Gastroesophageal sphincter (tissue), 4 donors: ENCODE results near the gene ALDH3A2. TPM values are rescaled to one million over a fixed set of nuclear protein-coding genes. Genes with fewer than 3 reads are reported as not detected.
"Not testable (repeated sequence)": the region's sequence is repeated elsewhere in the genome, so short reads cannot be mapped to it uniquely, and the experiment has no call there.

Experiments
- ATAC-seq: fragments of 150-250 bp; one replicate; pipeline ENCODE4 v1.9.1; 2016; ENCODE audit warnings: mild to moderate bottlenecking, moderate library complexity
- H3K27ac ChIP-seq, 4 donors: fragments of 200-600 bp; sonication (generic) in 3 of 4; 1 replicate in 3 of 4; 2 replicates in 1 of 4; pipeline ENCODE4 v1.5.1; 2016 to 2019
- H3K27me3 ChIP-seq: fragments of 200-600 bp; sonication (generic); one replicate; pipeline ENCODE4 v1.5.1; 2019
- H3K36me3 ChIP-seq, 2 donors: fragments of 200-600 bp; sonication (generic); one replicate each; pipeline ENCODE4 v1.5.1; 2019; ENCODE audit warnings: control low read depth in 1 of 2
- H3K4me1 ChIP-seq, 3 donors: fragments of 200-600 bp; sonication (generic); 1 replicate in 2 of 3; 2 replicates in 1 of 3; pipeline ENCODE4 v1.5.1; 2016 to 2019; ENCODE audit warnings: control low read depth in 2 of 3
- H3K4me3 ChIP-seq, 2 donors: fragments of 200-600 bp; sonication (generic); one replicate each; pipeline ENCODE4 v1.5.1; 2019; ENCODE audit warnings: mild to moderate bottlenecking in 1 of 2, moderate library complexity in 1 of 2
- H3K9me3 ChIP-seq, 3 donors: fragments of 200-600 bp; sonication (generic); one replicate each; pipeline ENCODE4 v1.5.1; 2017 to 2019; ENCODE audit warnings: control low read depth in 2 of 3
- CTCF ChIP-seq, 4 experiments: fragments of 200-600 bp in 2 of 4; fragments of 450-650 bp in 2 of 4; sonication (generic) in 1 of 4; IDR thresholded peaks; one replicate each; pipeline ENCODE4 v1.5.1; 2017 to 2019; ENCODE audit warnings: antibody characterized with exemption in 4 of 4, mild to moderate bottlenecking in 2 of 4, moderate library complexity in 2 of 4
- EP300 ChIP-seq: sonication (generic); formaldehyde crosslinking; IDR thresholded peaks from one replicate; pipeline ENCODE4 v1.6.1; 2017; ENCODE audit warnings: antibody characterized with exemption, mild to moderate bottlenecking
- POLR2A ChIP-seq, 2 donors: fragments of 450-650 bp; IDR thresholded peaks; one replicate each; pipeline ENCODE4 v1.6.1; 2017; ENCODE audit warnings: antibody characterized with exemption in 2 of 2, mild to moderate bottlenecking in 2 of 2, moderate library complexity in 1 of 2
- POLR2AphosphoS5 ChIP-seq: sonication (generic); formaldehyde crosslinking; IDR thresholded peaks from one replicate; pipeline ENCODE4 v1.6.1; 2017; ENCODE audit warnings: antibody characterized with exemption
- WGBS, 2 donors: methylation state at CpG; one replicate each; pipeline ENCODE4 v1.1.5; 2018; ENCODE audit warnings: low coverage in 1 of 2; 5-methylcytosine and 5-hydroxymethylcytosine counted together
- total RNA-seq, 4 donors: library from RNA; depleted of rRNA; stranded (reverse); fragments of >200 nt; gene quantifications; one replicate each; pipeline ENCODE4 v1.1.0, GENCODE V29; 2016

The ALDH3A2 gene
- total RNA-seq, 4 donors from 2014 or later: 61.9 to 162 (median 124) TPM

GRCh38 chr17:19677736-19678379 lies 29.3 kb downstream of the ALDH3A2 start:
- Histone ChIP-seq H3K9me3 (no peaks in the 10 kb centered on the region), H3K36me3 (peaks cover 0 to 76% of the 10 kb centered on the region in 2 donors), H3K4me3 (no peak overlapping the region), H3K27ac (no peak overlapping the region), H3K27me3 (no peaks in the 10 kb centered on the region), H3K4me1 (peaks cover 0 to 15% (median 0%) of the 10 kb centered on the region in 3 donors)
- no peak for TF ChIP-seq POLR2AphosphoS5
- TF ChIP-seq EP300: no peak
- TF ChIP-seq CTCF (IDR thresholded peaks at IDR 0.05): no peak
- no peak for TF ChIP-seq POLR2A (IDR thresholded peaks at IDR 0.05)
- WGBS, 2 donors: 86 to 93% methylated on average over 1 to 5 of the region's 5 CpGs
- no peak for ATAC-seq

- Histone ChIP-seq H3K27me3 (no peaks in the 10 kb centered on the region), H3K4me3 (no peak overlapping the region), H3K9me3 (no peaks in the 10 kb centered on the region), H3K4me1 (peaks cover 0 to 6% (median 0%) of the 10 kb centered on the region in 3 donors), H3K27ac (no peak overlapping the region), H3K36me3 (peaks cover 0 to 68% of the 10 kb centered on the region in 2 donors)
- WGBS, 2 donors: 75 to 79% methylated on average over 6 to 8 of the region's 18 CpGs
- no peak for ATAC-seq
- TF ChIP-seq CTCF (IDR thresholded peaks at IDR 0.05): no peak
- no peak for TF ChIP-seq EP300
- TF ChIP-seq POLR2AphosphoS5: no peak
- TF ChIP-seq POLR2A (IDR thresholded peaks at IDR 0.05): no peak
These were observed 30.3 kb downstream of the ALDH3A2 start for GRCh38 chr17:19678581-19679453.

- TF ChIP-seq CTCF (IDR thresholded peaks at IDR 0.05): no peak
- TF ChIP-seq POLR2A (IDR thresholded peaks at IDR 0.05): no peak
- TF ChIP-seq POLR2AphosphoS5: no peak
- no peak for TF ChIP-seq EP300
- WGBS, 2 donors: 68 to 100% methylated on average over 1 to 2 of the region's 2 CpGs
These were observed 34.6 kb downstream of the ALDH3A2 start for GRCh38 chr17:19683117-19683516.

GRCh38 chr17:19684909-19685580 lies 36.5 kb downstream of the ALDH3A2 start:
- WGBS, 2 donors: 96% methylated on average over 6 of the region's 32 CpGs; no CpG with 5 or more reads in 1 of the 2 donors
- ATAC-seq, H3K4me1 ChIP-seq, H3K9me3 ChIP-seq, H3K36me3 ChIP-seq, H3K27me3 ChIP-seq, H3K27ac ChIP-seq, H3K4me3 ChIP-seq: not testable (repeated sequence)

More at GRCh38 chr17:19683117-19683516, 34.6 kb downstream of the ALDH3A2 start:
- H3K4me3 ChIP-seq: no peak overlapping the region
- ATAC-seq: no peak
- no peak overlapping the region for H3K27ac ChIP-seq
- H3K27me3 ChIP-seq: no peaks in the 10 kb centered on the region
- H3K4me1 ChIP-seq: no peaks in the 10 kb centered on the region
- no peaks in the 10 kb centered on the region for H3K9me3 ChIP-seq
- peaks cover 0 to 27% of the 10 kb centered on the region in 2 donors for H3K36me3 ChIP-seq

- WGBS, 2 donors: 94 to 96% methylated on average over 2 of the region's 2 CpGs
- no peak overlapping the region for H3K4me3 ChIP-seq
- no peak overlapping the region for H3K27ac ChIP-seq
- TF ChIP-seq EP300: no peak
- TF ChIP-seq POLR2A (IDR thresholded peaks at IDR 0.05): no peak
- no peak for TF ChIP-seq POLR2AphosphoS5
- no peak for TF ChIP-seq CTCF (IDR thresholded peaks at IDR 0.05)
- no peaks in the 10 kb centered on the region for H3K27me3 ChIP-seq
- no peaks in the 10 kb centered on the region for H3K4me1 ChIP-seq
- no peak for ATAC-seq
- H3K9me3 ChIP-seq: no peaks in the 10 kb centered on the region
- H3K36me3 ChIP-seq: peaks cover 0 to 3% of the 10 kb centered on the region in 2 donors
These were observed 38.0 kb downstream of the ALDH3A2 start for GRCh38 chr17:19686400-19687090.
